ENCODE measurements around the gene CFAP97. TPM values are rescaled to one million over a fixed set of nuclear protein-coding genes. Genes with fewer than 3 reads are reported as not detected.
A peak's percentile ranks its signal among the peaks of the same experiment; 100 is the strongest.

Gene CFAP97
- total and polyA plus RNA-seq, 9 of the 15 experiments (the other 6 are each of a cell fraction or from before 2014, with no cell fraction given) = 17.3 to 57.8 (median 44.4) TPM

GRCh38 chr4:185183622-185184281, 20.0 kb downstream of the CFAP97 start:
- POLR2A ChIA-PET = interaction anchor here (0.6 kb wide), 2 partner anchors 10 to 220 kb away, joined by 3 read pairs; no protein-coding TSS in a partner anchor
- FAIRE-seq = peak; percentile 84
- H4K20me1 ChIP-seq (replicated peaks; ENCODE audit: control insufficient read depth, insufficient read depth, low read length) = no peaks in the 10 kb centered on the region
- H2AFZ ChIP-seq (ENCODE audit: low read depth, low read length) = no peak overlapping the region
- no peaks in the 10 kb centered on the region for H3K27me3 ChIP-seq (ENCODE audit: control insufficient read depth in 2 of 2, insufficient read depth in 2 of 2, low read length in 2 of 2)
- H3K4me2 ChIP-seq (ENCODE audit: insufficient read depth, low read length) = no peak overlapping the region
- CTCF ChIA-PET (ENCODE audit: low intra/inter-chr PET ratio) = interaction anchor here (1.3 kb wide), 1 partner anchor 145 kb away, joined by 4 read pairs; no protein-coding TSS in a partner anchor
- in situ Hi-C loops (cut with MboI) = no loop called here
- no peaks in the 10 kb centered on the region; a peak in 1 of 5 replicates for H3K4me1 ChIP-seq (replicated peaks in 1 of 2; ENCODE audit: control insufficient read depth in 2 of 2, insufficient read depth in 2 of 2, low read length in 2 of 2)
- H3K4me3 ChIP-seq = no peak overlapping the region
- H3K27ac ChIP-seq (ENCODE audit: extremely low read depth, low read depth, low read length) = peak overlapping the region; percentile 9; the same call in 1 of the 3 replicates
- peaks cover 81% of the 10 kb centered on the region for H3K79me2 ChIP-seq (ENCODE audit: control insufficient read depth, insufficient read depth, low read length)
- peak; percentile 65 to 90 (median 69) for DNase-seq (ENCODE audit: extremely low read depth in 1 of 4, low spot score in 3 of 4)
- 38% methylated on average over 6 of the region's 6 CpGs for WGBS (ENCODE audit: insufficient coverage, low coverage, missing lambda C conversion rate)
- BruUV-seq (replicated peaks) = no TSS peak
- intact Hi-C loops (cut with micrococcal nuclease) = loop anchor here (2.0 kb wide), 2 partner anchors 49 to 145 kb away; no protein-coding TSS in a partner anchor
- no peak overlapping the region for H3K9ac ChIP-seq (ENCODE audit: insufficient read depth in 1 of 2, low read depth in 2 of 2, low read length in 2 of 2)
- peaks cover 41% of the 10 kb centered on the region for H3K36me3 ChIP-seq (ENCODE audit: control insufficient read depth, insufficient read depth, low read length)
- H3K9me1 ChIP-seq (ENCODE audit: control insufficient read depth, insufficient read depth, low read length) = no peaks in the 10 kb centered on the region
- no peaks in the 10 kb centered on the region for H3K9me3 ChIP-seq (replicated peaks; ENCODE audit: control insufficient read depth, insufficient read depth, low read depth, low read length)
- peak; percentile 89 for ATAC-seq
- peak; percentile 9 for TF ChIP-seq CTCFL (IDR thresholded peaks at IDR 0.05; ENCODE audit: borderline replicate concordance, insufficient read depth, low read depth, low read length, poor library complexity, severe bottlenecking)
- TF ChIP-seq PRMT5 (CRISPR knock-in tag; IDR thresholded peaks at IDR 0.05) = no peak
- no peak for TF ChIP-seq TOE1 (IDR thresholded peaks at IDR 0.05; ENCODE audit: borderline replicate concordance)
- TF ChIP-seq TOE1 (CRISPR knock-in tag; IDR thresholded peaks at IDR 0.05; ENCODE audit: borderline replicate concordance, low read depth) = no peak
- TF ChIP-seq ZBTB9 (CRISPR knock-in tag; IDR thresholded peaks at IDR 0.05) = no peak
- TF ChIP-seq C11orf30 (IDR thresholded peaks at IDR 0.05; ENCODE audit: low read depth) = no peak
- TF ChIP-seq CC2D1A (IDR thresholded peaks at IDR 0.05) = no peak
- TF ChIP-seq RAD21 (CRISPR knock-in tag; conservative IDR thresholded peaks at IDR 0.05 in 1 of 2, IDR thresholded peaks at IDR 0.05 in 1 of 2) = peak; percentile 55 to 64
- TF ChIP-seq NFIX (CRISPR knock-in tag; IDR thresholded peaks at IDR 0.05; ENCODE audit: low read depth) = peak; percentile 46; the same call in 1 of the 2 replicates
